ENCODE data around the gene VPS41.

- TF ChIP-seq CTCF (IDR thresholded peaks at IDR 0.05) (no peak), POLR2A (IDR thresholded peaks at IDR 0.05) (no peak)
Measured at GRCh38 chr7:38953227-38953626, 44.2 kb upstream of the VPS41 start.

Measured in Peyer's patch (tissue), 4 donors.